22Rv1 (cell line): Measurements from ENCODE around the gene CARD11.

Source experiments
- CTCF ChIP-seq: fragments of 450-650 bp; IDR thresholded peaks from 2 replicates; pipeline ENCODE4 v1.5.1; 2017; ENCODE audit warnings: mild to moderate bottlenecking
- ZFX ChIP-seq: fragments of 450-650 bp; IDR thresholded peaks from 2 replicates; pipeline ENCODE4 v1.6.1; 2017; ENCODE audit warnings: antibody characterized with exemption, borderline replicate concordance

DNA sequence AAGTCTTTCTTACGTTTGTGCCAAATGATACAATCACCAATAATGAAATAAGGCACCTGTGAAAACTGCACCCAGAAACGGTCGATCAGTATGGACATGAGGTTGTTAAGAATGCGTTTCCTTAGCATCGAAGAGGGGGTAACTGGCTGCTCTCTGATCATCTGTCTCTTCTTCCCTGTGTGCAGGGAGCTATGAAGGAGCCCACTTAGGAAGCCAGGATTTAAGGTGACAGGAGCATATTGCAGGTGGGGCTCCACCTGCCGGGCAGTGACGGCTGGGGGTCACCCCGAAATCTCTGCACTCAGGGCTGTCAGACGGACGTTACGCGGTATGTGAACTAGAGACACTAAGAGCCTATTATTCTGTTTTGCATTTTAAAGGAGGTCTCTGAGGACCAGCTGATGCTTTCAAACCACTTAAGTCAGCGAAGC is 64.5 kb downstream of the CARD11 start:
- TF ChIP-seq CTCF (no peak), ZFX (no peak)
